Gastrocnemius medialis (tissue), 4 donors: ENCODE measurements around the gene PLS3. TPM values are rescaled to one million over a fixed set of nuclear protein-coding genes. Genes with fewer than 3 reads are reported as not detected.

Experiments used
- ATAC-seq, 2 donors: fragments of 150-250 bp; one replicate each; pipeline ENCODE4 v1.9.1; 2016
- DNase-seq, 2 donors: peaks; one replicate each; pipeline ENCODE4 v3.0.0-alpha.2; 2019
- H3K27ac ChIP-seq, 4 donors: fragments of 200-600 bp; sonication (generic); 1 replicate in 1 of 4; 2 replicates in 3 of 4; pipeline ENCODE4 v1.5.1; 2016 to 2018; ENCODE audit warnings: mild to moderate bottlenecking in 2 of 4, moderate library complexity in 1 of 4
- H3K27me3 ChIP-seq, 3 donors: fragments of 200-600 bp; sonication (generic) in 2 of 3; 1 replicate in 1 of 3; 2 replicates in 2 of 3; pipeline versions ENCODE4 v1.5.1 to v1.6.0; 2016 to 2019; ENCODE audit warnings: mild to moderate bottlenecking in 1 of 3, moderate library complexity in 1 of 3
- H3K36me3 ChIP-seq, 2 donors: fragments of 200-600 bp; sonication (generic) in 1 of 2; one replicate each; pipeline ENCODE4 v1.5.1; 2017 to 2018
- H3K4me1 ChIP-seq, 2 donors: fragments of 200-600 bp; sonication (generic) in 1 of 2; one replicate each; pipeline ENCODE4 v1.5.1; 2016 to 2017; ENCODE audit warnings: mild to moderate bottlenecking in 2 of 2
- H3K4me3 ChIP-seq, 4 donors: fragments of 200-600 bp; sonication (generic) in 3 of 4; 1 replicate in 1 of 4; 2 replicates in 3 of 4; pipeline ENCODE4 v1.5.1; 2016 to 2019; ENCODE audit warnings: mild to moderate bottlenecking in 2 of 4
- H3K9me3 ChIP-seq, 3 donors: fragments of 200-600 bp; sonication (generic) in 2 of 3; 1 replicate in 1 of 3; 2 replicates in 2 of 3; pipeline ENCODE4 v1.5.1; 2016 to 2019
- CTCF ChIP-seq, 5 experiments: fragments of 450-650 bp in 3 of 5; fragments of 200-600 bp in 2 of 5; sonication (generic) in 2 of 5; IDR thresholded peaks in 4 of 5; conservative IDR thresholded peaks in 1 of 5; 1 replicate in 4 of 5; 2 replicates in 1 of 5; pipeline ENCODE4 v1.5.1; 2016 to 2019; ENCODE audit warnings: antibody characterized with exemption in 5 of 5, mild to moderate bottlenecking in 3 of 5, moderate library complexity in 3 of 5
- POLR2A ChIP-seq, 2 donors: fragments of 450-650 bp; IDR thresholded peaks; one replicate each; pipeline ENCODE4 v1.6.1; 2017; ENCODE audit warnings: antibody characterized with exemption in 2 of 2, mild to moderate bottlenecking in 2 of 2, moderate library complexity in 2 of 2
- in situ Hi-C, 4 donors: fragments of 200-750 bp; cut with MboI; loops; one replicate each; pipeline versions ENCODE4 v1.15.0 to v1.8.0; 2017; ENCODE audit warnings: low sequenced_read_pairs in 4 of 4
- intact Hi-C: fragments of 100-400 bp; cut with DNase I; formaldehyde crosslinking; loops from one replicate; pipeline ENCODE4 v1.15.1; 2023; ENCODE audit warnings: low total_unique reads
- total RNA-seq, 4 donors: library from RNA; depleted of rRNA; stranded (reverse); fragments of >200 nt; gene quantifications; one replicate each; pipeline versions ENCODE4 v1.1.0 to v1.2.3, GENCODE V29; 2016

PLS3 gene
- total RNA-seq, 4 donors from 2014 or later: 15.8 to 23.1 (median 19.5) TPM

- TF ChIP-seq POLR2A (IDR thresholded peaks at IDR 0.05) (no peak), CTCF (IDR thresholded peaks at IDR 0.05 in 4 of 5, conservative IDR thresholded peaks at IDR 0.05 in 1 of 5) (no peak)
- Histone ChIP-seq H3K27ac (no peak overlapping the region), H3K4me1 (no peaks in the 10 kb centered on the region), H3K9me3 (no peaks in the 10 kb centered on the region), H3K27me3 (no peaks in the 10 kb centered on the region), H3K36me3 (no peaks in the 10 kb centered on the region), H3K4me3 (no peak overlapping the region)
- DNase-seq: no peak
- in situ Hi-C loops: no loop called here
- ATAC-seq: no peak
- intact Hi-C loops: no loop called here
Observed at GRCh38 chrX:115696939-115697338, 136.0 kb downstream of the PLS3 start.

- Histone ChIP-seq H3K4me3 (no peak overlapping the region), H3K9me3 (no peaks in the 10 kb centered on the region), H3K36me3 (no peaks in the 10 kb centered on the region), H3K27me3 (no peaks in the 10 kb centered on the region), H3K27ac (no peak overlapping the region), H3K4me1 (no peaks in the 10 kb centered on the region)
- no peak for TF ChIP-seq CTCF (IDR thresholded peaks at IDR 0.05 in 4 of 5, conservative IDR thresholded peaks at IDR 0.05 in 1 of 5)
- in situ Hi-C loops: no loop called here
- ATAC-seq (no peak), DNase-seq (no peak)
- intact Hi-C loops: no loop called here
Observed at GRCh38 chrX:115697806-115698205, 136.8 kb downstream of the PLS3 start.
